Caco-2 (cell line): ENCODE measurements around the gene PARD3. TPM values are rescaled to one million over a fixed set of nuclear protein-coding genes. Genes with fewer than 3 reads are reported as not detected.

Experiments
- BruUV-seq: library from RNA; stranded (reverse); fragments of 400-500 nt; replicated peaks from 2 replicates; lab custom pipeline; 2021; lab: Mats Ljungman, UMichigan
- CTCF ChIA-PET: fragments of 300-600 bp; sonication (Branson Sonifier 250); formaldehyde crosslinking; loops from one replicate; lab custom pipeline; 2022; ENCODE audit warnings: antibody characterized with exemption; lab: Charles Lee
- POLR2A ChIA-PET: fragments of 300-600 bp; sonication (Branson Sonifier 250); formaldehyde crosslinking; loops from one replicate; lab custom pipeline; 2022; ENCODE audit warnings: antibody characterized with exemption; lab: Charles Lee
- DNase-seq, 2 experiments: peaks; one replicate each; pipeline versions ENCODE4 v3.0.0 to v3.0.0-alpha.2; 2020 to 2022
- H3K27me3 ChIP-seq: replicated peaks from 2 replicates; pipeline ENCODE4 v1.6.0; 2011; ENCODE audit warnings: low read length; ENCODE audit not compliant: control insufficient read depth, insufficient read depth
- H3K36me3 ChIP-seq: 2 replicates; pipeline ENCODE4 v1.5.1; 2011; ENCODE audit warnings: low read length; ENCODE audit not compliant: control insufficient read depth, insufficient read depth
- H3K4me1 ChIP-seq: fragments of 250-450 bp; sonication (Bioruptor Pico); 2 replicates; pipeline ENCODE4 v1.5.1; 2020; ENCODE audit warnings: mild to moderate bottlenecking
- H3K4me3 ChIP-seq: 2 replicates; pipeline ENCODE4 v1.5.1; 2011; ENCODE audit warnings: low read depth, mild to moderate bottlenecking, control low read depth, low read length
- H3K9me3 ChIP-seq: fragments of 250-450 bp; sonication (Bioruptor Pico); 2 replicates; pipeline ENCODE4 v1.5.1; 2020; ENCODE audit warnings: mild to moderate bottlenecking, moderate library complexity
- H3K27ac Mint-ChIP-seq: one replicate; pipeline ENCODE4 v1.8.0; 2022; ENCODE audit warnings: mixed read lengths; ENCODE audit not compliant: unreplicated experiment
- H3K27me3 Mint-ChIP-seq: one replicate; pipeline ENCODE4 v1.8.0; 2022; ENCODE audit warnings: mixed read lengths; ENCODE audit not compliant: insufficient read depth, unreplicated experiment
- H3K36me3 Mint-ChIP-seq: one replicate; pipeline ENCODE4 v1.8.0; 2022; ENCODE audit warnings: mild to moderate bottlenecking, mixed read lengths; ENCODE audit not compliant: insufficient read depth, unreplicated experiment
- H3K4me1 Mint-ChIP-seq: one replicate; pipeline ENCODE4 v1.8.0; 2022; ENCODE audit warnings: low read depth, mixed read lengths; ENCODE audit not compliant: unreplicated experiment
- H3K4me3 Mint-ChIP-seq: one replicate; pipeline ENCODE4 v1.8.0; 2022; ENCODE audit warnings: mild to moderate bottlenecking, moderate library complexity, mixed read lengths; ENCODE audit not compliant: unreplicated experiment
- H3K9me3 Mint-ChIP-seq: one replicate; pipeline ENCODE4 v1.8.0; 2022; ENCODE audit warnings: mixed read lengths; ENCODE audit not compliant: unreplicated experiment
- intact Hi-C: fragments of 100-400 bp; cut with micrococcal nuclease; formaldehyde crosslinking; loops from one replicate; pipeline ENCODE4 v1.10.0; 2022; ENCODE audit not compliant: unreplicated experiment
- total RNA-seq: library from RNA; stranded (reverse); gene quantifications from 2 replicates; pipeline ENCODE4 v1.2.3, GENCODE V29; 2022
- TF ChIP-seq, protein P1 (sequence below), 2 experiments: fragments of 200-600 bp in 1 of 2; IDR thresholded peaks; 1 replicate in 1 of 2; 2 replicates in 1 of 2; pipeline versions ENCODE4 v1.5.1 to v1.8.0; 2011 to 2022; ENCODE audit warnings: antibody characterized with exemption in 1 of 2, control low read depth in 1 of 2, inconsistent platforms in 1 of 2, low read depth in 1 of 2, low read length in 1 of 2, mild to moderate bottlenecking in 1 of 2, moderate library complexity in 1 of 2; ENCODE audit not compliant: insufficient read depth in 1 of 2, severe bottlenecking in 1 of 2, unreplicated experiment in 1 of 2

The PARD3 gene
- total RNA-seq, 1 experiment from 2014 or later, result 80.7 TPM

DNA sequence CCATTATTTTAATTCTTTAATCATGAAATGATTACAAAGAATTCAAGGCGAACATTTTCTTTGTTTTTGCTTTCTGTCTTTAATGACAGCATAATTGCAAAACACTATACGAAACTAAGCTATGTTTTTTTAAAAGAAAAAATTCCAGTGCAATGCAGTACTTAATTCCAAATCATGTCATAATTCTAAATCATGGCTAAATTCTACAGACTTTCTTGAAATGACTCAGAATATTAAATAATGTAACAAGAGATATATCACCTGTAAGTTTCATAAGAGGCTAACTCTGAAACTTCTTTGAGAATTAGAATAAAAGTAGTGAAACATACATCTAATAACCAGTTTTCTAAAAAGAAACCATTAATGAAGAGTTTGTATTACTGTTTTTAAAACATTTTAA is 671.6 kb downstream of the PARD3 start:
- Mint-ChIP-seq H3K9me3 (peaks cover 14% of the 10 kb centered on the region), H3K36me3 (no peaks in the 10 kb centered on the region), H3K4me3 (no peak overlapping the region), H3K27ac (no peak overlapping the region), H3K27me3 (no peaks in the 10 kb centered on the region), H3K4me1 (no peaks in the 10 kb centered on the region)
- CTCF ChIA-PET, result no interaction called here
- H3K4me3 ChIP-seq, result no peak overlapping the region
- DNase-seq, result no peak
- POLR2A ChIA-PET, result no interaction called here
- no peaks in the 10 kb centered on the region for H3K27me3 ChIP-seq
- H3K36me3 ChIP-seq, result no peaks in the 10 kb centered on the region
- intact Hi-C loops, result no loop called here
- H3K9me3 ChIP-seq, result no peaks in the 10 kb centered on the region
- TF ChIP-seq, protein P1, sequence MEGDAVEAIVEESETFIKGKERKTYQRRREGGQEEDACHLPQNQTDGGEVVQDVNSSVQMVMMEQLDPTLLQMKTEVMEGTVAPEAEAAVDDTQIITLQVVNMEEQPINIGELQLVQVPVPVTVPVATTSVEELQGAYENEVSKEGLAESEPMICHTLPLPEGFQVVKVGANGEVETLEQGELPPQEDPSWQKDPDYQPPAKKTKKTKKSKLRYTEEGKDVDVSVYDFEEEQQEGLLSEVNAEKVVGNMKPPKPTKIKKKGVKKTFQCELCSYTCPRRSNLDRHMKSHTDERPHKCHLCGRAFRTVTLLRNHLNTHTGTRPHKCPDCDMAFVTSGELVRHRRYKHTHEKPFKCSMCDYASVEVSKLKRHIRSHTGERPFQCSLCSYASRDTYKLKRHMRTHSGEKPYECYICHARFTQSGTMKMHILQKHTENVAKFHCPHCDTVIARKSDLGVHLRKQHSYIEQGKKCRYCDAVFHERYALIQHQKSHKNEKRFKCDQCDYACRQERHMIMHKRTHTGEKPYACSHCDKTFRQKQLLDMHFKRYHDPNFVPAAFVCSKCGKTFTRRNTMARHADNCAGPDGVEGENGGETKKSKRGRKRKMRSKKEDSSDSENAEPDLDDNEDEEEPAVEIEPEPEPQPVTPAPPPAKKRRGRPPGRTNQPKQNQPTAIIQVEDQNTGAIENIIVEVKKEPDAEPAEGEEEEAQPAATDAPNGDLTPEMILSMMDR (IDR thresholded peaks at IDR 0.05; ENCODE audit: insufficient read depth in 1 of 2, low read depth in 1 of 2, low read length in 1 of 2, severe bottlenecking in 1 of 2, unreplicated experiment in 1 of 2), result no peak
- BruUV-seq, result no TSS peak
- H3K4me1 ChIP-seq, result no peaks in the 10 kb centered on the region

DNA sequence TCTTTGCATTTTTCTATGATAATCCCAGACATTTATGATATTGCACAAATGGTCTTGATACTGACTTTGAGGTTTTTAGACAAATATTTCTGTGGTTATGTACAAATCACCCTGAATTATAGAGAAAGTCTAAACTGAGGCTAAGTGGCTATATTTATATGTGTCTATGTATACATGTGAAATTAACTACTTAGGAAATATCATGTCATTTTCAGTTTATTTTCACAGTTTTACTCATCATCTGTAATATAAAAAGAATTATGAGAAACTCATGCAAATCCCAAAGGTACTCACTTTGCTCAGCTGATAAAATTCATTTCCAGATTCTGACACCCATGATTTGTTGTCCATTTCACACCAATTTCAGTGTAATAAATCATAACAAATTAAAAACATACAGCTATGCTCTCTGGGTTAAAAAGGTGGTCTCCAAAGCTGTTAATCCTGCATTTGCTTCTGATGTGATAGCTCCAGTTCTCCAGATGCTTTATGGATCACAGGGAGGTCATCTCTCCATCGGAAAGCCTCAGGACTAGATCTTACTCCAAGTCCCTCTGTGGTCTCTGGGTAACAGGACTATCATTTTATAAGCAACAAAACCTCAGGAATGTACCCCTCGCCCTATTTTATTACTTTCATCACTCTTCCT is 673.9 kb downstream of the PARD3 start:
- Histone ChIP-seq H3K4me3 (no peak overlapping the region), H3K4me1 (no peaks in the 10 kb centered on the region), H3K36me3 (no peaks in the 10 kb centered on the region), H3K27me3 (no peaks in the 10 kb centered on the region), H3K9me3 (no peaks in the 10 kb centered on the region)
- CTCF ChIA-PET, result no interaction called here
- POLR2A ChIA-PET, result no interaction called here
- H3K27me3 Mint-ChIP-seq, result no peaks in the 10 kb centered on the region
- TF ChIP-seq, protein P1 (IDR thresholded peaks at IDR 0.05; ENCODE audit: insufficient read depth in 1 of 2, low read depth in 1 of 2, low read length in 1 of 2, severe bottlenecking in 1 of 2, unreplicated experiment in 1 of 2), result no peak
- intact Hi-C loops, result no loop called here
- no peak for DNase-seq
- peaks cover 14% of the 10 kb centered on the region for H3K9me3 Mint-ChIP-seq
- BruUV-seq, result no TSS peak
- H3K4me3 Mint-ChIP-seq, result no peak overlapping the region
- H3K4me1 Mint-ChIP-seq, result no peaks in the 10 kb centered on the region
- no peak overlapping the region for H3K27ac Mint-ChIP-seq
- no peaks in the 10 kb centered on the region for H3K36me3 Mint-ChIP-seq

DNA sequence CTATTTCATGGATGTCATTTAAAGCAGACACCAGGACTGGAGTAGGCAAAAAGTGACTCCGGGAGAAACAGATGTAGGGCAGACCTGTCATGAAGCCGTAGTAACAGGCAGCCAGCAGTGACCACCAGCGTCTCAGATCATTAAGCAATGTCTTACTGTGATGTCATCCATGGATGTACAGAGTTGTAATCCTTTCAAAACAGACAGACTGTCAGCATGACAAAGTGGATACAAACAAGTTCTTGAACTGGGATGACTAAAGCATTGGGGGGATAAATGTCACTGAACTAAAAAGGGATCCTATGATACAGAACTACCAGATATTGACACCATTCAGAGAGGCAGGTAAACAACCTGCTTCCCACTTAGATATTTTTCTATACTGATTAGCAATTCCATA is 675.5 kb downstream of the PARD3 start:
- ChIA-PET POLR2A (no interaction called here), CTCF (no interaction called here)
- Histone ChIP-seq H3K4me1 (no peaks in the 10 kb centered on the region), H3K9me3 (no peaks in the 10 kb centered on the region), H3K4me3 (no peak overlapping the region), H3K27me3 (no peaks in the 10 kb centered on the region), H3K36me3 (no peaks in the 10 kb centered on the region)
- no peak overlapping the region for H3K27ac Mint-ChIP-seq
- H3K27me3 Mint-ChIP-seq, result no peaks in the 10 kb centered on the region
- no peak overlapping the region for H3K4me3 Mint-ChIP-seq
- DNase-seq, result no peak
- no peaks in the 10 kb centered on the region for H3K9me3 Mint-ChIP-seq
- intact Hi-C loops, result no loop called here
- TF ChIP-seq, protein P1 (IDR thresholded peaks at IDR 0.05; ENCODE audit: insufficient read depth in 1 of 2, low read depth in 1 of 2, low read length in 1 of 2, severe bottlenecking in 1 of 2, unreplicated experiment in 1 of 2), result no peak
- H3K36me3 Mint-ChIP-seq, result no peaks in the 10 kb centered on the region
- no TSS peak for BruUV-seq
- H3K4me1 Mint-ChIP-seq, result no peaks in the 10 kb centered on the region
